DOHH2 (cell line): ENCODE data around the gene MSRB3.

ENCODE experiments used
- CTCF ChIP-seq: fragments of 200-600 bp; sonication (generic); IDR thresholded peaks from one replicate; pipeline ENCODE4 v1.5.1; 2014; ENCODE audit warnings: antibody characterized with exemption, mild to moderate bottlenecking, low read depth, low read length; ENCODE audit not compliant: poor library complexity, severe bottlenecking
- EZH2phosphoT487 ChIP-seq: fragments of 200-600 bp; sonication (generic); IDR thresholded peaks from 2 replicates; pipeline ENCODE4 v1.6.1; 2017; ENCODE audit warnings: borderline replicate concordance, mild to moderate bottlenecking, antibody characterized with exemption, low read length, moderate library complexity, mixed read lengths

DNA sequence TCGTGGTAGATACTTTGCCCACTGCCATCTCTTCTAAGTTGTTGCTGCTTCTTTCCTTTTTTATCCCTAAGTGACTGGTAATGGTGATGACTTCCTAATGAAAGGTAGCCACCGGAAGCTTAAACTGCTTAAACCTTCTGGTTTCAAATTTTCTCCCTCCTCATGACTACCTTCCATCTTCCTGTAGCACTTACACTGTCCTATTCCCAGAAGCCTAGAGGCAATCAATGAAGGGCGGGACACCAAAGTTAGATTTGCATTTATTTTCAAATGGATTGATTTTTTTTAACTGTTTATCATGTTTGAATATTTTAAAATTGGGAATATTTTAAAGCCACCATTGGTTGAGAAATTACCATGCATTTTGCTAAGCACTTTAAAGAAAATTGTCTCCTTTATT, 64.7 kb downstream of the MSRB3 start:
- TF ChIP-seq CTCF (no peak), EZH2phosphoT487 (no peak)
